Sigmoid colon (tissue), 7 donors: ENCODE results near the gene GALNT1. TPM values are rescaled to one million over a fixed set of nuclear protein-coding genes. Genes with fewer than 3 reads are reported as not detected.

Source experiments
- DNase-seq: peaks from one replicate; pipeline ENCODE4 v3.0.0-alpha.2; 2019
- H3K27ac ChIP-seq, 4 donors: fragments of 200-600 bp; sonication (generic); one replicate each; pipeline ENCODE4 v1.5.1; 2016 to 2019; ENCODE audit warnings: mild to moderate bottlenecking in 1 of 4
- H3K27me3 ChIP-seq, 3 donors: fragments of 200-600 bp; sonication (generic); one replicate each; pipeline ENCODE4 v1.5.1; 2019; ENCODE audit warnings: mild to moderate bottlenecking in 1 of 3
- H3K36me3 ChIP-seq, 4 donors: fragments of 200-600 bp; sonication (generic); one replicate each; pipeline ENCODE4 v1.5.1; 2016 to 2019
- H3K4me1 ChIP-seq, 4 donors: fragments of 200-600 bp; sonication (generic); one replicate each; pipeline ENCODE4 v1.5.1; 2017 to 2019
- H3K4me3 ChIP-seq, 4 donors: fragments of 200-600 bp; sonication (generic); one replicate each; pipeline ENCODE4 v1.5.1; 2017 to 2019; ENCODE audit warnings: mild to moderate bottlenecking in 2 of 4, moderate library complexity in 1 of 4
- H3K9me3 ChIP-seq, 4 donors: fragments of 200-600 bp in 3 of 4; sonication (generic) in 3 of 4; one replicate each; pipeline versions ENCODE4 v1.5.1 to v1.6.1; 2013 to 2019
- EP300 ChIP-seq, 4 donors: sonication (generic); formaldehyde crosslinking; IDR thresholded peaks; one replicate each; pipeline ENCODE4 v1.6.1; 2017; ENCODE audit warnings: antibody characterized with exemption in 4 of 4
- POLR2A ChIP-seq, 2 donors: fragments of 450-650 bp; IDR thresholded peaks; one replicate each; pipeline ENCODE4 v1.6.1; 2016; ENCODE audit warnings: antibody characterized with exemption in 2 of 2, mild to moderate bottlenecking in 2 of 2, moderate library complexity in 2 of 2
- POLR2AphosphoS5 ChIP-seq, 4 donors: sonication (generic); formaldehyde crosslinking; IDR thresholded peaks; one replicate each; pipeline ENCODE4 v1.6.1; 2017; ENCODE audit warnings: antibody characterized with exemption in 4 of 4
- WGBS, 2 donors: extraction: QIAGEN DNeasy Blood & Tissue Kit; methylation state at CpG; one replicate each; pipeline ENCODE4 v1.1.7; 2013; 5-methylcytosine and 5-hydroxymethylcytosine counted together
- intact Hi-C: fragments of 100-400 bp; cut with DNase I; formaldehyde crosslinking; loops from one replicate; pipeline ENCODE4 v1.15.1; 2023
- polyA plus RNA-seq, 3 donors: library from polyadenylated mRNA; stranded (reverse); fragments of 200-250 nt; gene quantifications; one replicate each; pipeline ENCODE4 v1.2.3, GENCODE V29; 2013
- total RNA-seq, 4 donors: library from RNA; depleted of rRNA; stranded (reverse); fragments of >200 nt; gene quantifications; one replicate each; pipeline ENCODE4 v1.1.0, GENCODE V29; 2016
- TF ChIP-seq, protein P1 (sequence below), 4 experiments: fragments of 450-650 bp in 3 of 4; fragments of 200-600 bp in 1 of 4; IDR thresholded peaks; one replicate each; pipeline ENCODE4 v1.5.1; 2016 to 2019; ENCODE audit warnings: antibody characterized with exemption in 4 of 4, mild to moderate bottlenecking in 3 of 4, moderate library complexity in 2 of 4
- donor health status: healthy with polysubstance abuse.
- donor health status: Bipolar disorder and iron deficiency.
- donor health status: healthy.

GALNT1 gene
- total and polyA plus RNA-seq, 7 donors = 21.5 to 33.9 (median 29.7) TPM

- no peaks in the 10 kb centered on the region for H3K36me3 ChIP-seq
- no peak overlapping the region for H3K27ac ChIP-seq
- H3K9me3 ChIP-seq = no peaks in the 10 kb centered on the region
- no peaks in the 10 kb centered on the region for H3K27me3 ChIP-seq
- no peak overlapping the region for H3K4me3 ChIP-seq
- intact Hi-C loops = no loop called here
- TF ChIP-seq EP300 (IDR thresholded peaks at IDR 0.05) (no peak), POLR2A (IDR thresholded peaks at IDR 0.05) (no peak), POLR2AphosphoS5 (IDR thresholded peaks at IDR 0.05) (no peak)
- TF ChIP-seq, protein P1, sequence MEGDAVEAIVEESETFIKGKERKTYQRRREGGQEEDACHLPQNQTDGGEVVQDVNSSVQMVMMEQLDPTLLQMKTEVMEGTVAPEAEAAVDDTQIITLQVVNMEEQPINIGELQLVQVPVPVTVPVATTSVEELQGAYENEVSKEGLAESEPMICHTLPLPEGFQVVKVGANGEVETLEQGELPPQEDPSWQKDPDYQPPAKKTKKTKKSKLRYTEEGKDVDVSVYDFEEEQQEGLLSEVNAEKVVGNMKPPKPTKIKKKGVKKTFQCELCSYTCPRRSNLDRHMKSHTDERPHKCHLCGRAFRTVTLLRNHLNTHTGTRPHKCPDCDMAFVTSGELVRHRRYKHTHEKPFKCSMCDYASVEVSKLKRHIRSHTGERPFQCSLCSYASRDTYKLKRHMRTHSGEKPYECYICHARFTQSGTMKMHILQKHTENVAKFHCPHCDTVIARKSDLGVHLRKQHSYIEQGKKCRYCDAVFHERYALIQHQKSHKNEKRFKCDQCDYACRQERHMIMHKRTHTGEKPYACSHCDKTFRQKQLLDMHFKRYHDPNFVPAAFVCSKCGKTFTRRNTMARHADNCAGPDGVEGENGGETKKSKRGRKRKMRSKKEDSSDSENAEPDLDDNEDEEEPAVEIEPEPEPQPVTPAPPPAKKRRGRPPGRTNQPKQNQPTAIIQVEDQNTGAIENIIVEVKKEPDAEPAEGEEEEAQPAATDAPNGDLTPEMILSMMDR (IDR thresholded peaks at IDR 0.05) = no peak
- H3K4me1 ChIP-seq = no peaks in the 10 kb centered on the region
- DNase-seq = no peak
Observed at GRCh38 chr18:35743916-35744315, 162.4 kb downstream of the GALNT1 start.

DNA sequence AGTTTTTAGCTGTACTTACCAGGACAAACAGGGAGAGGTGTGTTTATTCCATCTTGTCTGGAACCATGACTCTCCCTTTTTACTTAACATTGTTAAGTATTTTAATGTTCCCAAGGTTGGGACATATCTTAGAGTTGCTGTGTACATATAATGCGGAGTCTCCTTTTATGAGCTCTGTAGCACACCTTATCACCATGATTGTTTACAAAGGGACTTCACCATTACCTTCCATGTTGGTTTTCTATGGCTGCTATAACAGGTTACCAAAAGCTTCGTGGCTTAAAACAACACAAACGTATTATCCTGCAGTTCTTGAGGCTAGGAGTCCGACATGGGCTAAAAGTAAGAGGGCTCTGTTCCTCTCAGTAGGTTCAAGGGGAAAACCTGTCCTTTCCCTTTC is 164.3 kb downstream of the GALNT1 start:
- H3K4me3 ChIP-seq = no peak overlapping the region
- 23 to 76% methylated on average over 4 of the region's 4 CpGs for WGBS, 2 donors
- intact Hi-C loops = no loop called here
- H3K9me3 ChIP-seq = no peaks in the 10 kb centered on the region
- DNase-seq = no peak
- H3K27me3 ChIP-seq = no peaks in the 10 kb centered on the region
- no peaks in the 10 kb centered on the region for H3K4me1 ChIP-seq
- no peaks in the 10 kb centered on the region for H3K36me3 ChIP-seq
- TF ChIP-seq POLR2AphosphoS5 (IDR thresholded peaks at IDR 0.05) (no peak), POLR2A (IDR thresholded peaks at IDR 0.05) (no peak), EP300 (IDR thresholded peaks at IDR 0.05) (no peak)
- TF ChIP-seq, protein P1 (IDR thresholded peaks at IDR 0.05) = no peak
- H3K27ac ChIP-seq = no peak overlapping the region

DNA sequence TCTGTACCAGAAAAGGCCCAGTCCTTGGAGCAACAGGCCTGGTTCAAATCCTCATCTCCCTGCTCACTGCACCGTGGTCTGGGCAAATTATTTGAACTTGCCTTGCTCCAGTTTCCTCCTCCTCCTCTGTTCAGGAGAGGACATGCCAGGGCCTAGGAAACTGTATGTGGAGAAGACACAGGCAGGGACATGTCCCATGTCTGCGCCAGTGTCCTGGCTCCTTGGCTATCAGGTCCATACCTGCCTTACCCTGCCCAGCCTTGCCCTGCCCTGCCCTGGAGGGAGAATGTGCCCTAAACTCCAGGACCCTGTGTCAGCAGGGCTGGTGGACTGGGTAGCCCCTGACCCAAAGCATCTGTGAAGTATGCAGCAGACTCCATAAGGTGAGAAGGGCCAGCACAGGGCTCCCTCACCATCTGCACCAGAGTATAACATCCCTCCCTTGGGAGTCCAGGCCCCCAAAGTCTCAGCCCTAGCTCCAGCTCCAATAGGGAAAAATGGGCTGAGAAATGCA is 165.3 kb downstream of the GALNT1 start:
- TF ChIP-seq EP300 (IDR thresholded peaks at IDR 0.05) = no peak
- TF ChIP-seq, protein P1 (IDR thresholded peaks at IDR 0.05) = no peak
- no peak for TF ChIP-seq POLR2AphosphoS5 (IDR thresholded peaks at IDR 0.05)
- no peak for TF ChIP-seq POLR2A (IDR thresholded peaks at IDR 0.05)
- H3K36me3 ChIP-seq = no peaks in the 10 kb centered on the region
- intact Hi-C loops = no loop called here
- no peaks in the 10 kb centered on the region for H3K9me3 ChIP-seq
- WGBS, 2 donors = 92 to 96% methylated on average over 2 of the region's 2 CpGs
- no peaks in the 10 kb centered on the region for H3K4me1 ChIP-seq
- H3K4me3 ChIP-seq = no peak overlapping the region
- no peak overlapping the region for H3K27ac ChIP-seq
- no peaks in the 10 kb centered on the region for H3K27me3 ChIP-seq
- DNase-seq = no peak

GRCh38 chr18:35747894-35748472 is 166.4 kb downstream of the GALNT1 start:
- 55% methylated on average over 7 of the region's 7 CpGs for WGBS, 2 donors
- Histone ChIP-seq H3K4me1 (no peaks in the 10 kb centered on the region), H3K27ac (no peak overlapping the region), H3K36me3 (no peaks in the 10 kb centered on the region), H3K27me3 (no peaks in the 10 kb centered on the region), H3K9me3 (no peaks in the 10 kb centered on the region), H3K4me3 (no peak overlapping the region)
- intact Hi-C loops = no loop called here
- no peak for DNase-seq
- TF ChIP-seq, protein P1 (IDR thresholded peaks at IDR 0.05) = no peak
- no peak for TF ChIP-seq POLR2AphosphoS5 (IDR thresholded peaks at IDR 0.05)
- no peak for TF ChIP-seq EP300 (IDR thresholded peaks at IDR 0.05)
- no peak for TF ChIP-seq POLR2A (IDR thresholded peaks at IDR 0.05)

DNA sequence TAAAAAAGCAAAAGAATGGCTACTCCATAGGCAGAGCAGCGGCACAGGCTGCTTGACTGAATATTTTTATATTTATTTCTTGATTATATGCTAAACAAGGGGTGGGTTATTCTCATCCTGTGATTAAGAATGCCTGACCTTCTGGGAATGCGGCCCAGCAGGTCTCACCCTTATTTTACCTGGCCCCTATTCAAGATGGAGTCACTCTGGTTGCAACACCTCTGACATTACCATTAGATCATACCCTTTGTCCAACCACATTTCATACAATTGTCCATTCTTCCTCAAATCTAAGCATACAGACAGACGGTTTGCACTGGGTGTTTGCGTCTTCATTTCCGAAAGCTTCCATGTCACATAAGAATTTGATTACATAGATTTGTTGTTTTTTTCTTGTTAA is 168.2 kb downstream of the GALNT1 start:
- Histone ChIP-seq H3K4me1 (no peaks in the 10 kb centered on the region), H3K27ac (no peak overlapping the region), H3K27me3 (no peaks in the 10 kb centered on the region), H3K4me3 (no peak overlapping the region), H3K9me3 (no peaks in the 10 kb centered on the region), H3K36me3 (no peaks in the 10 kb centered on the region)
- TF ChIP-seq, protein P1 (IDR thresholded peaks at IDR 0.05) = no peak
- TF ChIP-seq POLR2AphosphoS5 (IDR thresholded peaks at IDR 0.05) (no peak), POLR2A (IDR thresholded peaks at IDR 0.05) (no peak), EP300 (IDR thresholded peaks at IDR 0.05) (no peak)
- intact Hi-C loops = no loop called here
- no peak for DNase-seq
- 92% methylated on average over 5 of the region's 5 CpGs for WGBS, 2 donors
